ENCODE measurements around the gene ITPK1. TPM values are rescaled to one million over a fixed set of nuclear protein-coding genes. Genes with fewer than 3 reads are reported as not detected.

ITPK1 gene
- total RNA-seq, 1 donor from 2014 or later: 32.8 TPM

DNA sequence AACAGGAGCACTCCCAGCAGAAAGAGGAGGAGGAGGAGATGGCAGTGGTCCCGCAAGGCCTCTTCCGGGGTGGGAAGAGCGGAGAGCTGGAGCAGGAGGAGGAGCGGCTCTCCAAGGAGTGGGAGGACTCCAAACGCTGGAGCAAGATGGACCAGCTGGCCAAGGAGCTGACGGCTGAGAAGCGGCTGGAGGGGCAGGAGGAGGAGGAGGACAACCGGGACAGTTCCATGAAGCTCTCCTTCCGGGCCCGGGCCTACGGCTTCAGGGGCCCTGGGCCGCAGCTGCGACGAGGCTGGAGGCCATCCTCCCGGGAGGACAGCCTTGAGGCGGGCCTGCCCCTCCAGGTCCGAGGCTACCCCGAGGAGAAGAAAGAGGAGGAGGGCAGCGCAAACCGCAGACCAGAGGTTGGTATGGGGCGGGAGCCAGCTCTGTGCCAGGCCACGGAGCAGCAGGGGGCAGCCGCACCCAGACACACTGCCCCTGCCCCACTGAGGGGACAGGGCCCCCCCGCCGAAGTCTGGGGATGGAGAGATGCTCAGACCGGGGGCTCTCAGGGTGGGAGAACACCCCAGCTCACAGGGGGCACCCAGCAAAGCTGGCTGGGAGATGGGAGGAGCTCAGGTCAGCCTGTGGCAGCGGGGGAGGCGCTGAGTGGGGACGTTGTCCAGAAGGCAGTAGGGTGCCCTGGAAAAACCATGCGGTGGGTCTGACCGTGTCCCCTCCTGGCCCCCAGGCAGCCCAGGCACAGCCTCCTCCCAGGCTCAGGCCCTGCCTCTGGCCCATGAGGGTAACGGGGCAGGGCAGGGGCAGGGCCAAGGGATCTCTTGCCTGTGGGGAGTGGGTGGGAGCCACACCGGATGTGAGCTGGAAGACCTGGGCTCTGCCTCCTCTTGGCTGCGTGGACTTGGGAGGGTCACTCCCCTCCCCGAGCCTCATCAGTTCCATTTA lies 183.0 kb downstream of the ITPK1 start:
- H3K9me3 Mint-ChIP-seq (ENCODE audit: unreplicated experiment): no peaks in the 10 kb centered on the region
- no peaks in the 10 kb centered on the region for H3K27me3 Mint-ChIP-seq (ENCODE audit: unreplicated experiment)
- no peak overlapping the region for H3K27ac Mint-ChIP-seq (ENCODE audit: unreplicated experiment)

DNA sequence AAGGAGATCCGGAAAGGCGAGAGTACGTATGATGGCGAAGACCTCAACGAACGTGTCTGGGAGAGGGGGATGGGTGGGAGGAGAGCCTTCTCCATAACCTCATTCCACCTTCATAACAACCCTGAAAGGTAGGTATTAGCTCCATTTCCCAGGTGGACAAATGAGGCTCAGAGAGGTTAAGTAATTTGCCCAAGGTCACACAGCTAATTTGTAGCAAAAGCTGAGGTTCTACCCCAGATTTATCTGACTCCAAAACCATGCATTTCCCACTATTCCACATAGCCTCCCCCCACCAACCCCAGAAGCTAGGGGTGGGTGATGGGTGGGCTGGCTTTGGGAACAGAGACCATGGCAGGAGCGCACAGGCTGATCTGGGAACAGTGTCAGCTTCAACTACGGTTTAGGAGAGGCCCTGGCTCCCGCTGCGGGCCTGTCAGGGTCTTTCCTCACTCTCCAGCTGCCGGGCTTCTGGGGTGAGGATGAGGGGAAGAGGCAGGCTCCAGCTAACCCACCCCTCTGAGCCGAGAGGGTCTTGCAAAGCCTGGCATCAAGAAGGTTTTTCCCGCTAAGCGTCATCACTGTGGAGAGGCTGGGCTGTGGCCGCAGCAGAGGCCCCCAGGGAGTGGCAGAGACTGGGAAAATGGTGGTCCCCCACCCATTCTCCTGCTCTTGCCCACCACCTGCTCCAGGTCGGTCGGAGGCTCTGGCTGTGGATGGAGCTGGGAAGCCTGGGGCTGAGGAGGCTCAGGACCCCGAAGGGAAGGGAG lies 183.9 kb downstream of the ITPK1 start:
- no peaks in the 10 kb centered on the region for H3K4me1 Mint-ChIP-seq (ENCODE audit: unreplicated experiment)
- H3K27ac Mint-ChIP-seq (ENCODE audit: unreplicated experiment): no peak overlapping the region
- H3K4me3 Mint-ChIP-seq (ENCODE audit: unreplicated experiment): no peak overlapping the region
- H3K9me3 Mint-ChIP-seq (ENCODE audit: unreplicated experiment): no peaks in the 10 kb centered on the region
- TF ChIP-seq, protein P1, sequence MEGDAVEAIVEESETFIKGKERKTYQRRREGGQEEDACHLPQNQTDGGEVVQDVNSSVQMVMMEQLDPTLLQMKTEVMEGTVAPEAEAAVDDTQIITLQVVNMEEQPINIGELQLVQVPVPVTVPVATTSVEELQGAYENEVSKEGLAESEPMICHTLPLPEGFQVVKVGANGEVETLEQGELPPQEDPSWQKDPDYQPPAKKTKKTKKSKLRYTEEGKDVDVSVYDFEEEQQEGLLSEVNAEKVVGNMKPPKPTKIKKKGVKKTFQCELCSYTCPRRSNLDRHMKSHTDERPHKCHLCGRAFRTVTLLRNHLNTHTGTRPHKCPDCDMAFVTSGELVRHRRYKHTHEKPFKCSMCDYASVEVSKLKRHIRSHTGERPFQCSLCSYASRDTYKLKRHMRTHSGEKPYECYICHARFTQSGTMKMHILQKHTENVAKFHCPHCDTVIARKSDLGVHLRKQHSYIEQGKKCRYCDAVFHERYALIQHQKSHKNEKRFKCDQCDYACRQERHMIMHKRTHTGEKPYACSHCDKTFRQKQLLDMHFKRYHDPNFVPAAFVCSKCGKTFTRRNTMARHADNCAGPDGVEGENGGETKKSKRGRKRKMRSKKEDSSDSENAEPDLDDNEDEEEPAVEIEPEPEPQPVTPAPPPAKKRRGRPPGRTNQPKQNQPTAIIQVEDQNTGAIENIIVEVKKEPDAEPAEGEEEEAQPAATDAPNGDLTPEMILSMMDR (IDR thresholded peaks at IDR 0.05): no peak
- no peak for DNase-seq (ENCODE audit: extremely low spot score, unreplicated experiment)
- no peaks in the 10 kb centered on the region for H3K36me3 Mint-ChIP-seq (ENCODE audit: unreplicated experiment)
- H3K27me3 Mint-ChIP-seq (ENCODE audit: unreplicated experiment): peaks cover 2% of the 10 kb centered on the region

More for the DNA sequence above, 183.0 kb downstream of the ITPK1 start:
- DNase-seq (ENCODE audit: extremely low spot score, unreplicated experiment): no peak
- H3K4me1 Mint-ChIP-seq (ENCODE audit: unreplicated experiment): no peaks in the 10 kb centered on the region
- TF ChIP-seq, protein P1 (IDR thresholded peaks at IDR 0.05): no peak
- no peak overlapping the region for H3K4me3 Mint-ChIP-seq (ENCODE audit: unreplicated experiment)
- H3K36me3 Mint-ChIP-seq (ENCODE audit: unreplicated experiment): no peaks in the 10 kb centered on the region

DNA sequence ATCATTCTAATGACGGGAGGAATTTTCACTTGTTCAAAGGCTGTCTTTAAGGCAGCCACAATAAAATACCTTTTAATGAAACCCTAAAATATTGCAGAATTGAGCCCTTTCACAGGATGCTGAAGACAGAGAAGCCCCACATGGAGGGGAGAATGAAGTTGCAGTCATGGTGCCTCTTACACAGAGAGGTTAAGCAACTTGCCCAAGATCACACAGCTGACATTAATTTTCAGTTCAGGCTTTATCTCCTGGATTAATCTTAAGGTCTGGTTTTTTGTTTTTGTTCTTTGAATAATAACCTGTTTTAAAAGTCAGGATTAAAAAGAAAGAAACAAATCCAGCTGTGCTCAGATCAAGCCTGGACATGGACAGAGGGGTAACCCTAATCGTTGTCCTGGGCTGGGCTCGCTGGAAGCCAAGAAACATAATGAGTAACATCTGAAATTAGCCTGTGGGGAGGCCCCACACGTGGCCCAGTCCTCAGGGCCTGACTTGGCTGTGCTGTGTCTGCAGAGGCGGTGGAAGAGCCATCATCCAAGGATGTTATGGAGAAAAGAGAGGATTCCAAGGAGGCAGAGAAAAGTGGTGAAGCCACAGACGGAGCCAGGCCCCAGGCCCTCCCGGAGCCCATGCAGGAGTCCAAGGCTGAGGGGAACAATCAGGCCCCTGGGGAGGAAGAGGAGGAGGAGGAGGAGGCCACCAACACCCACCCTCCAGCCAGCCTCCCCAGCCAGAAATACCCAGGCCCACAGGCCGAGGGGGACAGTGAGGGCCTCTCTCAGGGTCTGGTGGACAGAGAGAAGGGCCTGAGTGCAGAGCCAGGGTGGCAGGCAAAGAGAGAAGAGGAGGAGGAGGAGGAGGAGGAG lies 184.8 kb downstream of the ITPK1 start:
- H3K27me3 Mint-ChIP-seq (ENCODE audit: unreplicated experiment): peaks cover 8% of the 10 kb centered on the region
- no peaks in the 10 kb centered on the region for H3K36me3 Mint-ChIP-seq (ENCODE audit: unreplicated experiment)
- no peaks in the 10 kb centered on the region for H3K4me1 Mint-ChIP-seq (ENCODE audit: unreplicated experiment)
- no peaks in the 10 kb centered on the region for H3K9me3 Mint-ChIP-seq (ENCODE audit: unreplicated experiment)
- no peak for DNase-seq (ENCODE audit: extremely low spot score, unreplicated experiment)
- H3K4me3 Mint-ChIP-seq (ENCODE audit: unreplicated experiment): no peak overlapping the region
- TF ChIP-seq, protein P1 (IDR thresholded peaks at IDR 0.05): no peak
- no peak overlapping the region for H3K27ac Mint-ChIP-seq (ENCODE audit: unreplicated experiment)

DNA sequence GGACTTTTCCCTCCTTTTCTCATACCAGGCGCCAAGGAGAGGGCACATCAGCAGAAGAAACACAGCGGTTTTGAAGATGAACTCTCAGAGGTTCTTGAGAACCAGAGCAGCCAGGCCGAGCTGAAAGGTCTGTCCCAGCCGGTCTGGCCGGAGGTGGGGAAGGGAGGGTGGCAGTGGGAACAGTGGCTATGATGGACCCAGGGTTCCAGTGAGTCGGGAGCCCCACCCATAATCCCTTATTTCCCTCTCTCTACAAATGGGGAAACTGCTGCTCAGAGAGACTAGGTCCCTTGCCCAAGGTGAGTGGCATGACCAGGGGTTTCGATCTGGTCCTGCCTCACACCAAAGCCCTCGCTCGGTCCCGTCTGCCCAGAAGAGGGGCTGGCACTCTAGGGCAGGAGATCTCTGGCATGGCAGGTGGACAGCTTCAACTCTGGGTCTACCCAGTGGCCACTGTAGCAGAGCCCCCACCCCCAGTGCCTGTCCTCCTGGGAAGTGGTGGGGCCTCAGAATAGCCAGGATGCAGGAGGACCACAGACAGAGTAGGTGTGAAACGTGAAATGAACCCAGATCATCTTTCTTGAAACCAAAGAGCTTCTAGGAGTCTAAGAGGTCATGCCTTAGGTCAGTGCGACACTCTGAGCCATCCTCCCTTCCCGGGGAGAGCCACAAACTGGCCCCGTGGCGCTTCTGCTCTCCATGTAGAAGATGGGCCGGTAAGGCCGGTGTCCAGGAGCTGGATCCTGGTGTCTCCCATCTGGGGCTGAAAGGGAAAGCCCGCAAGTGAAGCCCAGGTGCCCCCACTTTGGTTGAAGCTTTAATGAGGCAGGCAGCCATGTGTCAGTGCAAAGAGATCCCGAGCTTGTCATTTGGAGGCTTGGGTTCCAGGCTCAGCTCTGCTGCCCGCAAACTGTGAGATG lies 185.8 kb downstream of the ITPK1 start:
- Mint-ChIP-seq H3K9me3 (ENCODE audit: unreplicated experiment) (no peaks in the 10 kb centered on the region), H3K4me1 (ENCODE audit: unreplicated experiment) (no peaks in the 10 kb centered on the region), H3K27me3 (ENCODE audit: unreplicated experiment) (peaks cover 11% of the 10 kb centered on the region), H3K4me3 (ENCODE audit: unreplicated experiment) (no peak overlapping the region), H3K27ac (ENCODE audit: unreplicated experiment) (no peak overlapping the region), H3K36me3 (ENCODE audit: unreplicated experiment) (no peaks in the 10 kb centered on the region)
- TF ChIP-seq, protein P1 (IDR thresholded peaks at IDR 0.05): no peak
- DNase-seq (ENCODE audit: extremely low spot score, unreplicated experiment): no peak
